CD4-positive, alpha-beta memory T cell (primary cell): ENCODE measurements around the gene MFAP4. TPM values are rescaled to one million over a fixed set of nuclear protein-coding genes. Genes with fewer than 3 reads are reported as not detected.

Experiments used
- CTCF ChIA-PET: fragments of 350-600 bp; sonication (Branson Sonifier 250); formaldehyde crosslinking; loops from one replicate; lab custom pipeline; 2021; ENCODE audit warnings: inconsistent platforms; ENCODE audit not compliant: partially characterized antibody; lab: Charles Lee
- POLR2A ChIA-PET: fragments of 350-600 bp; sonication (Branson Sonifier 250); formaldehyde crosslinking; loops from one replicate; lab custom pipeline; 2021; ENCODE audit not compliant: partially characterized antibody; lab: Charles Lee
- DNase-seq, 5 donors: peaks; one replicate each; pipeline versions ENCODE4 v3.0.0 to v3.0.0-alpha.2; 2020 to 2022; ENCODE audit warnings: mixed read lengths in 1 of 5
- H3K27ac ChIP-seq: one replicate; pipeline ENCODE4 v1.7.0; 2013; ENCODE audit warnings: low read depth, low read length
- H3K27me3 ChIP-seq: 2 replicates; pipeline ENCODE4 v1.7.0; 2013; ENCODE audit warnings: mild to moderate bottlenecking, low read length, moderate library complexity; ENCODE audit not compliant: insufficient read depth
- H3K36me3 ChIP-seq: 2 replicates; pipeline ENCODE4 v1.7.0; 2013; ENCODE audit warnings: mild to moderate bottlenecking, low read length, moderate library complexity; ENCODE audit not compliant: insufficient read depth
- H3K4me1 ChIP-seq: 2 replicates; pipeline ENCODE4 v1.7.0; 2013; ENCODE audit warnings: mild to moderate bottlenecking, low read length, moderate library complexity; ENCODE audit not compliant: insufficient read depth
- H3K4me3 ChIP-seq, 2 donors: one replicate each; pipeline ENCODE4 v1.7.0; 2013; ENCODE audit warnings: low read length in 2 of 2, mild to moderate bottlenecking in 1 of 2
- H3K9me3 ChIP-seq, 2 donors: one replicate each; pipeline ENCODE4 v1.7.0; 2013; ENCODE audit warnings: low read length in 2 of 2, control low read depth in 1 of 2; ENCODE audit not compliant: control insufficient read depth in 1 of 2
- H3K27ac Mint-ChIP-seq, 7 donors: one replicate each; pipeline ENCODE4 v1.8.0; 2020 to 2021; ENCODE audit warnings: mixed read lengths in 7 of 7, mild to moderate bottlenecking in 6 of 7, inconsistent platforms in 3 of 7, moderate library complexity in 3 of 7
- H3K27me3 Mint-ChIP-seq, 2 donors: one replicate each; pipeline ENCODE4 v1.8.0; 2020 to 2021; ENCODE audit warnings: mixed read lengths in 2 of 2
- H3K36me3 Mint-ChIP-seq, 2 donors: one replicate each; pipeline ENCODE4 v1.8.0; 2020 to 2021; ENCODE audit warnings: mixed read lengths in 2 of 2, inconsistent platforms in 1 of 2, mild to moderate bottlenecking in 1 of 2
- H3K4me1 Mint-ChIP-seq, 4 donors: one replicate each; pipeline ENCODE4 v1.8.0; 2020 to 2021; ENCODE audit warnings: mixed read lengths in 4 of 4, mild to moderate bottlenecking in 1 of 4
- H3K4me3 Mint-ChIP-seq, 8 donors: one replicate each; pipeline ENCODE4 v1.8.0; 2020 to 2021; ENCODE audit warnings: mixed read lengths in 8 of 8, mild to moderate bottlenecking in 7 of 8, moderate library complexity in 6 of 8, inconsistent platforms in 3 of 8
- H3K9me3 Mint-ChIP-seq, 8 donors: one replicate each; pipeline ENCODE4 v1.8.0; 2020 to 2021; ENCODE audit warnings: mixed read lengths in 8 of 8, mild to moderate bottlenecking in 5 of 8, inconsistent platforms in 3 of 8, moderate library complexity in 1 of 8
- intact Hi-C: fragments of 100-400 bp; cut with micrococcal nuclease; formaldehyde crosslinking; loops from one replicate; pipeline ENCODE4 v1.15.1; 2023
- polyA plus RNA-seq, 2 donors: library from polyadenylated mRNA; unstranded; fragments of 300-500 nt; fragmentation: Illumina TruSeq; gene quantifications; one replicate each; pipeline ENCODE4 v1.2.3, GENCODE V29; 2021
- total RNA-seq, 2 experiments: library from RNA; stranded (reverse); gene quantifications; one replicate each; pipeline ENCODE4 v1.2.3, GENCODE V29; 2021

Gene MFAP4
- total and polyA plus RNA-seq, 4 experiments from 2014 or later, result not detected

DNA sequence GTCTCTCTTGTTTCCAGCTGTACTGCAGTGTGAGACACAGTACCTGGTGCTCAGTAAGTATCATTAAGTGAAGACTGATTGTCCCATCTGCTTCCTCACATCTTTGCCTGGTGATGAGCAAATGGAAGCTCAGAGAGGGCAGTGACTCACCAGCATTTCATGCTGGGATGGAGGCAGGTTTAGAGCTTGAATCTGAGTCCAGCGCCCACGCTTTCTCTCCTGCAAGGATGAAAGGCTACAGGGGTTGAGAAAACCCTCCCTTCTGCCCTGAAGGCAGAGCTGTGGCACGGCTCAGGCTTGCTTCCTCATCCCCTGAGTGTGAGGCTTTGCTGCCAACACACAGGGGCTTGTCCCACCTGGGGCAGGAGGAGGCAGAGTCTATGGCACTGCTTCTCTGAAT is 22.5 kb upstream of the MFAP4 start:
- Mint-ChIP-seq H3K4me1 (no peaks in the 10 kb centered on the region), H3K4me3 (no peak overlapping the region), H3K27ac (no peak overlapping the region), H3K27me3 (no peaks in the 10 kb centered on the region), H3K9me3 (no peaks in the 10 kb centered on the region), H3K36me3 (no peaks in the 10 kb centered on the region)
- Histone ChIP-seq H3K4me3 (no peak overlapping the region), H3K27me3 (no peaks in the 10 kb centered on the region), H3K27ac (no peak overlapping the region), H3K4me1 (no peaks in the 10 kb centered on the region), H3K36me3 (no peaks in the 10 kb centered on the region), H3K9me3 (no peaks in the 10 kb centered on the region)
- CTCF ChIA-PET, result interaction anchor here (1.2 kb wide), 1 partner anchor 47 kb away, joined by 3 read pairs; the partner anchor contains the start of gene B9D1
- POLR2A ChIA-PET, result no interaction called here
- intact Hi-C loops, result no loop called here
- DNase-seq, result no peak

DNA sequence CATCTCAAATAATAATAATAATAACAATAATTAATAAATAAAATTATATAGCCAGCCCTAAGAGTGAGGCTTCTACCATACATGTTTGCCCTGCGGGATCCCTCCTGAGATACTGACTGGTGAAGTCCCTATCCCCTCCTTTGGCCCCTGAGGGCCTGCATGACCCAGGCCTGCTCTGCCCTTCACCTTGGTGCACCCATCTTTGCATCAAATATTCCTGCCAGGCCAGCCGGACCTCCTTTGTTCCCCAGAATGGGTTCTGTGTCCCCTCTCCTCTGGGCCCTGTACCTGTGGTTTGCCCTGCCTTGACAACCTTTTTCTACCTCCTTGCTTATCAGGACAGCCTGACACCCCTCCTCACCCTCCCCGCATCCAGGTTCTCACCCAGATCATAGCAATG is 22.1 kb upstream of the MFAP4 start:
- ChIA-PET POLR2A (no interaction called here), CTCF (interaction anchor here (1.2 kb wide), 1 partner anchor 46 kb away, joined by 3 read pairs; the partner anchor contains the start of gene B9D1)
- no peaks in the 10 kb centered on the region for H3K4me1 ChIP-seq
- no peak for DNase-seq
- no peak overlapping the region for H3K4me3 ChIP-seq
- Mint-ChIP-seq H3K4me1 (no peaks in the 10 kb centered on the region), H3K27me3 (no peaks in the 10 kb centered on the region), H3K4me3 (no peak overlapping the region), H3K36me3 (no peaks in the 10 kb centered on the region), H3K27ac (no peak overlapping the region), H3K9me3 (no peaks in the 10 kb centered on the region)
- H3K9me3 ChIP-seq, result no peaks in the 10 kb centered on the region
- no peak overlapping the region for H3K27ac ChIP-seq
- intact Hi-C loops, result no loop called here
- no peaks in the 10 kb centered on the region for H3K36me3 ChIP-seq
- H3K27me3 ChIP-seq, result no peaks in the 10 kb centered on the region

DNA sequence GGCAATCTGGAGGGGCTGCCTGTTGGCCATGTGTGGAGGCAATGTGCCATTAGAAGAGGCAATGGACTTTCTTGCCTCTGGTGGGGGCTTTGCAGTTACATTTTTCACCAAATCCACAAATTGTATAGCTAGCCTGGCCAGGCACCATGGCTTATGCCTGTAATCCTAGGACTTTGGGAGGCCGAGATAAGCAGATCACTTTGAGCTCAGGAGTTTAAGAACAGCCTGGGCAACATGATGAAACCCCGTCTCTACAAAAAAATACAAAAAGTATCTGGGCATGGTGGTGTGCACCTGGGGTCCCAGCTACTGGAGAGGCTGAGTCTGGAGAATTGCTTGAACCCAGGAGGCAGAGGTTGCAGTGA is 21.3 kb upstream of the MFAP4 start:
- H3K27ac ChIP-seq, result no peak overlapping the region
- no peaks in the 10 kb centered on the region for H3K36me3 Mint-ChIP-seq
- no peak overlapping the region for H3K4me3 Mint-ChIP-seq
- no peak overlapping the region for H3K4me3 ChIP-seq
- ChIA-PET CTCF (no interaction called here), POLR2A (no interaction called here)
- no peaks in the 10 kb centered on the region for H3K27me3 ChIP-seq
- no peak for DNase-seq
- no peaks in the 10 kb centered on the region for H3K4me1 ChIP-seq
- no peaks in the 10 kb centered on the region for H3K36me3 ChIP-seq
- H3K27ac Mint-ChIP-seq, result no peak overlapping the region
- no peaks in the 10 kb centered on the region for H3K9me3 Mint-ChIP-seq
- H3K4me1 Mint-ChIP-seq, result no peaks in the 10 kb centered on the region
- no peaks in the 10 kb centered on the region for H3K9me3 ChIP-seq
- intact Hi-C loops, result no loop called here
- no peaks in the 10 kb centered on the region for H3K27me3 Mint-ChIP-seq

DNA sequence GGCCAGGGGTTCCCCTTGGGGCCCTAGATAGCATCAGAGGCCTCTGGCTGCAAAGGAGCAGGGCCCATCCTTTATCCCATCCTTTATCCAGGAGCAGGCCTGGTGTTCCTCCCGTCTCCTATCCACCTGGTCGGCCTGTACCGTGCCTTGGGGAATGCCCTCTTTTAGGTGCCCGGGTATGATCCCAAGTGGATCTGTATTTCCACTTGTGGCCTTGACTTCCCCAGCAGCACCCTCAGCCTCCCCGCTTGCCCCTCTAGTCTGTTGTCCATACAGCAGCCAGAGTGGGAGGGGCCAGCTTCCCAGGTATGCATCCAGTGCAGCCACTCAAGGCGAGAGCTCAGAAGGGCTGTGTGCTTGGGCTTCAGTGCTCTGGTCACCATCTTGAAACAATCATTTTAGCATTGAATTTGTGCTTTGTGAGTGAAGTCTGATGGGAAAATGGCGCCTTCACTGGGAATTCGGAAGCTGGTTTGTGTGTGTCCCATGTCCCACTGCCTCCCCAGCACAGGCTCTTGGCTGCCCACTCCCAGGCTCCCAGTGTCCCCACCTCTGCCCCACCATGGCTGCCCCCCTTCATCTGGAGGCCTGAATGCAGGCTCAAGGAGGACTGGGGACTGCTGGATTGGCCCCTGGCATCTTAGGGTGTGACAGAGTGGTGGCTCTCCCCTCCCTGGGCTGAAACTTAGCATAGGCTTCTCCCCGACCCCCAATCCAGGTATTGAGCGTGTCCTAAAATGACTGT is 20.8 kb upstream of the MFAP4 start:
- peaks cover 0 to 1% of the 10 kb centered on the region in 2 donors for H3K27me3 Mint-ChIP-seq
- Histone ChIP-seq H3K27me3 (no peaks in the 10 kb centered on the region), H3K4me3 (no peak overlapping the region), H3K27ac (no peak overlapping the region), H3K9me3 (no peaks in the 10 kb centered on the region), H3K4me1 (no peaks in the 10 kb centered on the region), H3K36me3 (no peaks in the 10 kb centered on the region)
- H3K36me3 Mint-ChIP-seq, result no peaks in the 10 kb centered on the region
- ChIA-PET CTCF (no interaction called here), POLR2A (no interaction called here)
- H3K4me1 Mint-ChIP-seq, result no peaks in the 10 kb centered on the region
- no peak for DNase-seq
- intact Hi-C loops, result no loop called here
- no peak overlapping the region for H3K4me3 Mint-ChIP-seq
- H3K27ac Mint-ChIP-seq, result no peak overlapping the region
- no peaks in the 10 kb centered on the region for H3K9me3 Mint-ChIP-seq

DNA sequence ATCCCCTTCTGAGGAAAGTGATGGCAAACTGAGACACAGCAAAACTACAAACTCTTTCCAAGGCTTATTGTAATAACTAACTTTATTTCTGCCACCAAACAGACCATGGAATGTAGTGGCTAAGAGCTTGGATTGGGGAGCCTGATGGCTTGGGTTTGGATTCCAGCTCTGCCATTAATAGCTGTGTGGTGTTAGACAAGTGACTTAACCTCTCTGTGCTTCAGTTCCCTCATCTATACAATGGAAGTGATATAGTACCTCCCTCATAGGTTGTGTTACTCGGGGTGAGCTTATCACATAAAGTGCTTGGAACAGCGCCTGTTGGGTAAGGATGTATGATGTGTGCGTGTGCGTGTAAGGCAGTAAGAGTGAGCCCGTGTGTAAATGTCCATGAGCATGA is 18.1 kb upstream of the MFAP4 start:
- no peaks in the 10 kb centered on the region for H3K4me1 Mint-ChIP-seq
- no peaks in the 10 kb centered on the region for H3K4me1 ChIP-seq
- H3K4me3 Mint-ChIP-seq, result no peak overlapping the region
- H3K27me3 ChIP-seq, result no peaks in the 10 kb centered on the region
- no peaks in the 10 kb centered on the region for H3K9me3 Mint-ChIP-seq
- no peak overlapping the region for H3K27ac ChIP-seq
- no peaks in the 10 kb centered on the region for H3K36me3 Mint-ChIP-seq
- ChIA-PET POLR2A (no interaction called here), CTCF (no interaction called here)
- DNase-seq, result no peak
- H3K9me3 ChIP-seq, result no peaks in the 10 kb centered on the region
- peaks cover 2 to 3% of the 10 kb centered on the region in 2 donors for H3K27me3 Mint-ChIP-seq
- intact Hi-C loops, result no loop called here
- H3K4me3 ChIP-seq, result no peak overlapping the region
- no peaks in the 10 kb centered on the region for H3K36me3 ChIP-seq
- H3K27ac Mint-ChIP-seq, result no peak overlapping the region

DNA sequence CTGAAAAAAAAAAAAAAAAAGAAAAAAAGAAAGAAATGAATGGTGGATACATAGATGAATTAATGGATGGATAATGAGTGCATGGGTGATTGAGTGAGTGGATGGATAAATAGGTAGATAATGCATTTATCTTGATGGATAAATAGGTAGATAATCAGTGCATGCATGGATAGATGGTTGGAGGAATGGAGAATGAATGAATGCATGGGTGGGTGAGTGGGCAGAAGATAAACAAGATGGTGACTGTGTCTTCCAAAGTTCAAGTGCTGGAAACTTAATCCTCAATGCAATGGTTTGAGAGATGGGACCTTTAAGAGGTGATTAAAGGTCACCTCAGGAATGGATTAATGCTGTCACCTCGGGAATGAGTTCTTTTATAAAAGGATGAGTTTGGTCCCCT is 17.3 kb upstream of the MFAP4 start:
- no peaks in the 10 kb centered on the region for H3K4me1 ChIP-seq
- H3K27me3 ChIP-seq, result no peaks in the 10 kb centered on the region
- no peaks in the 10 kb centered on the region for H3K9me3 ChIP-seq
- Mint-ChIP-seq H3K4me3 (no peak overlapping the region), H3K36me3 (no peaks in the 10 kb centered on the region), H3K4me1 (no peaks in the 10 kb centered on the region), H3K27ac (no peak overlapping the region), H3K27me3 (peaks cover 2 to 3% of the 10 kb centered on the region in 2 donors), H3K9me3 (no peaks in the 10 kb centered on the region)
- H3K4me3 ChIP-seq, result no peak overlapping the region
- CTCF ChIA-PET, result no interaction called here
- intact Hi-C loops, result no loop called here
- POLR2A ChIA-PET, result no interaction called here
- H3K36me3 ChIP-seq, result no peaks in the 10 kb centered on the region
- no peak overlapping the region for H3K27ac ChIP-seq
- DNase-seq, result no peak

DNA sequence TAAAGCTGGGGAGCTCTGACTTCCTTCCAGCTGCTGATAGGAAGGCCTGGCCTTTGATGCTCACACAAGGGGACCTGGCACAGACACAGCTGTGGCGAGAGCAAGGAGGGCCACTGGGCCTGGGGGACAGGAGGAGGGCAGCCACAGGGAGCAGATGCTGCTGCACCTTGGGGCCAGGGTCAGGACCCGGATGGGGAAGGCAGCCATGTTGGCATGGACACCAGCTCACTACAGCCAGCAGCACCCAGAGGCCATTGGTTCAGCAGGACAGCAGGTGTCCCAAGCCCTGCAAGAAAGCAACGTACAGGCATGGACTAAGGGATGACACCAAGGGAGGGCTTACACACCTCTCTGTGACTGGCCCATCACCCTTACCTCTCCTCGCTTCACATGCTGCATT is 16.0 kb upstream of the MFAP4 start:
- Mint-ChIP-seq H3K4me1 (no peaks in the 10 kb centered on the region), H3K4me3 (no peak overlapping the region), H3K36me3 (no peaks in the 10 kb centered on the region), H3K27me3 (peaks cover 2 to 3% of the 10 kb centered on the region in 2 donors), H3K27ac (no peak overlapping the region), H3K9me3 (no peaks in the 10 kb centered on the region)
- ChIA-PET CTCF (no interaction called here), POLR2A (no interaction called here)
- no peaks in the 10 kb centered on the region for H3K4me1 ChIP-seq
- H3K27me3 ChIP-seq, result no peaks in the 10 kb centered on the region
- intact Hi-C loops, result no loop called here
- H3K36me3 ChIP-seq, result no peaks in the 10 kb centered on the region
- no peak for DNase-seq
- H3K4me3 ChIP-seq, result no peak overlapping the region
- H3K9me3 ChIP-seq, result no peaks in the 10 kb centered on the region
- H3K27ac ChIP-seq, result no peak overlapping the region
